H1 (cell line): ENCODE measurements around the gene MAD2L1BP.

Experiments
- CHD2 ChIP-seq: IDR thresholded peaks from 2 replicates; pipeline ENCODE4 v1.6.1; 2012; ENCODE audit warnings: low read length, improper control_type of control experiment
- CREB1 ChIP-seq: IDR thresholded peaks from 2 replicates; pipeline ENCODE4 v1.6.1; 2012; ENCODE audit warnings: inconsistent platforms
- EP300 ChIP-seq, 2 experiments: IDR thresholded peaks; 1 replicate in 1 of 2; 2 replicates in 1 of 2; pipeline ENCODE4 v1.6.1; 2011 to 2012; ENCODE audit warnings: low read depth in 2 of 2, low read length in 2 of 2, mild to moderate bottlenecking in 2 of 2, borderline replicate concordance in 1 of 2, inconsistent platforms in 1 of 2, moderate library complexity in 1 of 2
- KDM5A ChIP-seq: fragments of 200-600 bp; IDR thresholded peaks from 2 replicates; pipeline ENCODE4 v1.7.1; 2012; ENCODE audit warnings: mild to moderate bottlenecking, low read length, inconsistent platforms, mixed read lengths
- POLR2AphosphoS5 ChIP-seq: IDR thresholded peaks from 2 replicates; pipeline ENCODE4 v1.6.1; 2011; ENCODE audit warnings: low read depth, low read length
- SUZ12 ChIP-seq: fragments of 200-600 bp; sonication (generic); IDR thresholded peaks from 2 replicates; pipeline ENCODE4 v1.6.1; 2012; ENCODE audit warnings: mild to moderate bottlenecking, inconsistent platforms, low read length, moderate library complexity, mixed read lengths
- ZNF274 ChIP-seq: IDR thresholded peaks from 2 replicates; pipeline ENCODE4 v1.7.0; 2012; ENCODE audit warnings: low read length, borderline replicate concordance; ENCODE audit errors: extremely low read depth
- TF ChIP-seq, protein P1 (sequence below), 3 experiments: IDR thresholded peaks; 1 replicate in 2 of 3; 2 replicates in 1 of 3; pipeline versions ENCODE4 v1.5.1 to v1.6.1; 2011; ENCODE audit warnings: low read length in 3 of 3, mild to moderate bottlenecking in 3 of 3, inconsistent platforms in 2 of 3, low read depth in 1 of 3, moderate library complexity in 1 of 3; ENCODE audit not compliant: insufficient read depth in 1 of 3; ENCODE audit errors: control extremely low read depth in 1 of 3

DNA sequence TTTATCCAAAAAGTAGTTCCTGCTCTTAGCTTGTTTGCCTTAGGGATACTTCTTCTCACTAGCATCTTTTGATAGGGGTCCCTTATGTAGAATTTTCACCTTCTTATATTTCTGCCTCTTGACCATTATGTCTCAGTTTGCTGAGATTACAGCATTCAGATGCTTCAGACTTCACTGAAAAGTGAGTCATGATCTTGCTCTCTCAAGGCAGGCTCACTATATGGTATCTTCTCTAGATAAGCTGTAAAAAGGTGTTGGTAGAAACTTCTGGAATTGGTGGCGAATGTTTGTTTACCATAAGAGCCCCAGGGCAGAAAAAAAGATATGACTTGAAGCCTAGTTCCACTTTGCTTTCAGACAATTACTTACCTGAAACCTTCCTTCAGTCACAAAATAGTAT, 26.2 kb upstream of the MAD2L1BP start:
- no peak for TF ChIP-seq SUZ12
- TF ChIP-seq, protein P1, sequence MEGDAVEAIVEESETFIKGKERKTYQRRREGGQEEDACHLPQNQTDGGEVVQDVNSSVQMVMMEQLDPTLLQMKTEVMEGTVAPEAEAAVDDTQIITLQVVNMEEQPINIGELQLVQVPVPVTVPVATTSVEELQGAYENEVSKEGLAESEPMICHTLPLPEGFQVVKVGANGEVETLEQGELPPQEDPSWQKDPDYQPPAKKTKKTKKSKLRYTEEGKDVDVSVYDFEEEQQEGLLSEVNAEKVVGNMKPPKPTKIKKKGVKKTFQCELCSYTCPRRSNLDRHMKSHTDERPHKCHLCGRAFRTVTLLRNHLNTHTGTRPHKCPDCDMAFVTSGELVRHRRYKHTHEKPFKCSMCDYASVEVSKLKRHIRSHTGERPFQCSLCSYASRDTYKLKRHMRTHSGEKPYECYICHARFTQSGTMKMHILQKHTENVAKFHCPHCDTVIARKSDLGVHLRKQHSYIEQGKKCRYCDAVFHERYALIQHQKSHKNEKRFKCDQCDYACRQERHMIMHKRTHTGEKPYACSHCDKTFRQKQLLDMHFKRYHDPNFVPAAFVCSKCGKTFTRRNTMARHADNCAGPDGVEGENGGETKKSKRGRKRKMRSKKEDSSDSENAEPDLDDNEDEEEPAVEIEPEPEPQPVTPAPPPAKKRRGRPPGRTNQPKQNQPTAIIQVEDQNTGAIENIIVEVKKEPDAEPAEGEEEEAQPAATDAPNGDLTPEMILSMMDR (IDR thresholded peaks at IDR 0.05; ENCODE audit: control extremely low read depth in 1 of 3, insufficient read depth in 1 of 3, low read depth in 1 of 3, low read length in 3 of 3): no peak
- no peak for TF ChIP-seq POLR2AphosphoS5
- no peak for TF ChIP-seq CREB1
- TF ChIP-seq KDM5A: no peak
- TF ChIP-seq ZNF274: no peak
- TF ChIP-seq CHD2: no peak
- TF ChIP-seq EP300 (IDR thresholded peaks at IDR 0.05; ENCODE audit: borderline replicate concordance in 1 of 2, low read depth in 2 of 2, low read length in 2 of 2): no peak
